Fibroblast of skin of right quadriceps (primary cell): ENCODE measurements around the gene STUB1.
"Not testable (repeated sequence)": the region's sequence is repeated elsewhere in the genome, so short reads cannot be mapped to it uniquely, and the experiment has no call there.

Source experiments
- DNase-seq: peaks from one replicate; pipeline ENCODE4 v3.0.0-alpha.2; 2013

Gene STUB1

GRCh38 chr16:680967-681745 lies 946 bp downstream of the STUB1 start:
- DNase-seq: no peak

GRCh38 chr16:681746-682427 lies 1.7 kb downstream of the STUB1 start:
- no peak for DNase-seq

- no peak for DNase-seq
Measured at GRCh38 chr16:682493-683395, 2.5 kb downstream of the STUB1 start.

GRCh38 chr16:683396-684070 lies 3.3 kb downstream of the STUB1 start:
- DNase-seq: no peak

GRCh38 chr16:684071-684794 lies 4.0 kb downstream of the STUB1 start, which contains the start of gene JMJD8:
TSS of gene JMJD8 (minus strand) at chr16:684334. CDS start at chr16:684319, 15 bp downstream.
- DNase-seq: peak; percentile 94

GRCh38 chr16:684961-685696 lies 4.9 kb downstream of the STUB1 start:
- DNase-seq: no peak

- peak; percentile 22 for DNase-seq
Measured at GRCh38 chr16:685967-686366, 5.8 kb downstream of the STUB1 start.

GRCh38 chr16:686459-687260 lies 6.5 kb downstream of the STUB1 start:
- no peak for DNase-seq

- DNase-seq: no peak
Measured at GRCh38 chr16:687499-687898, 7.3 kb downstream of the STUB1 start.

- DNase-seq: no peak
Measured at GRCh38 chr16:689175-689897, 9.1 kb downstream of the STUB1 start.

GRCh38 chr16:691242-691641 lies 11.0 kb downstream of the STUB1 start:
- DNase-seq: not testable (repeated sequence)

- DNase-seq: no peak
Measured at GRCh38 chr16:692356-693108, 12.3 kb downstream of the STUB1 start.

GRCh38 chr16:693364-693763 lies 13.2 kb downstream of the STUB1 start:
- no peak for DNase-seq

GRCh38 chr16:693766-694165 lies 13.6 kb downstream of the STUB1 start:
- DNase-seq: no peak

- no peak for DNase-seq
Measured at GRCh38 chr16:694187-694862, 14.1 kb downstream of the STUB1 start.

- no peak for DNase-seq
Measured at GRCh38 chr16:694863-695354, 14.7 kb downstream of the STUB1 start.

GRCh38 chr16:695355-696089 lies 15.3 kb downstream of the STUB1 start:
- DNase-seq: no peak
